AG04450 (cell line): ENCODE measurements around the gene ARID3A. TPM values are rescaled to one million over a fixed set of nuclear protein-coding genes. Genes with fewer than 3 reads are reported as not detected.

ENCODE experiments used
- CTCF ChIA-PET: fragments of 300-600, 350-600 bp; formaldehyde crosslinking; extraction: SDS; loops from one replicate; lab custom pipeline; 2022; ENCODE audit warnings: antibody characterized with exemption, inconsistent platforms; lab: Charles Lee
- POLR2A ChIA-PET: fragments of 350-600 bp; formaldehyde crosslinking; extraction: SDS; loops from one replicate; lab custom pipeline; 2021; ENCODE audit warnings: antibody characterized with exemption, inconsistent platforms; lab: Yijun Ruan, JAX
- DNase-seq: peaks from one replicate; pipeline ENCODE4 v3.0.0-alpha.2; 2011; ENCODE audit warnings: low read depth, low spot score
- H3K27ac ChIP-seq: one replicate; pipeline ENCODE4 v1.5.1; 2012; ENCODE audit warnings: low read depth, low read length, control low read depth
- H3K27me3 ChIP-seq: one replicate; pipeline ENCODE4 v1.6.0; 2012; ENCODE audit warnings: low read length; ENCODE audit not compliant: control insufficient read depth, insufficient read depth
- H3K4me3 ChIP-seq: 2 replicates; pipeline ENCODE4 v1.5.1; 2011; ENCODE audit warnings: mild to moderate bottlenecking, low read depth, low read length, control low read depth
- H3K9me3 ChIP-seq: 2 replicates; pipeline ENCODE4 v1.5.1; 2012; ENCODE audit warnings: low read length; ENCODE audit not compliant: control insufficient read depth, insufficient read depth
- polyA plus RNA-seq: library from polyadenylated mRNA; depleted of rRNA; stranded (reverse); fragments of >200 nt; gene quantifications from 2 replicates; pipeline ENCODE4 v1.2.3, GENCODE V29; 2011
- TF ChIP-seq, protein P1 (sequence below): IDR thresholded peaks from 2 replicates; pipeline ENCODE4 v1.5.1; 2011; ENCODE audit warnings: low read depth, low read length, control low read depth, inconsistent platforms

The ARID3A gene
- polyA plus RNA-seq, 1 experiment: 7.6 TPM

DNA sequence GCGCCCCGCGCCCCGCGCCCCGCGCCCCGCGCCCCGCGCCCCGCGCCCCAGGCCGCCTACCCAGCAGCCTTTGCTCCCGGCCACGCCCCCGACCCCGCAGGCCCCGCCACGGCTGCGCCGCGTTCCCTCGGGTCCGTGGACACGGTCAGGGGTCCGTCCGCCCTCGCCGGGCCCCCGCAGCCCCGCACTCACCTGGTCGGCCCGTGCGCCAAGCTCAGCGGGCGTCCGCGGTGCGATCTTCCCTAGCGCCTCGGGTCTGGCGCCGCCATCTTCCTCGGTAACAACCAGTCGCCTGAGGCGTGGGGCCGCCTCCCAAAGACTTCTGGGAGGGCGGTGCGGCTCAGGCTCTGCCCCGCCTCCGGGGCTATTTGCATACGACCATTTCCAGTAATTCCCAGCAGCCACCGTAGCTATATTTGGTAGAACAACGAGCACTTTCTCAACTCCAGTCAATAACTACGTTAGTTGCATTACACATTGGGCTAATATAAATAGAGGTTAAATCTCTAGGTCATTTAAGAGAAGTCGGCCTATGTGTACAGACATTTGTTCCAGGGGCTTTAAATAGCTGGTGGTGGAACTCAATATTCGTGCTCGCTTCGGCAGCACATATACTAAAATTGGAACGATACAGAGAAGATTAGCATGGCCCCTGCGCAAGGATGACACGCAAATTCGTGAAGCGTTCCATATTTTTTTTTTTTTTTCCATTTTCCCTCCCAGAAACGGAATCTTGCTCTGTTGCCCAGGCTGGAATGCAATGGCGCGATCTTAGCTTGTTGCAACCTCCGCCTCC is 32.7 kb upstream of the ARID3A start, which contains the start of the genes MED16 and RNU6-9:
Gene MED16 (minus strand): TSS at position 294 of the 796 bp plus-strand sequence. CDS start 2,056 bp downstream, outside the sequence.
Gene RNU6-9 (plus strand): TSS at position 591 of the 796 bp plus-strand sequence.
- TF ChIP-seq, protein P1, sequence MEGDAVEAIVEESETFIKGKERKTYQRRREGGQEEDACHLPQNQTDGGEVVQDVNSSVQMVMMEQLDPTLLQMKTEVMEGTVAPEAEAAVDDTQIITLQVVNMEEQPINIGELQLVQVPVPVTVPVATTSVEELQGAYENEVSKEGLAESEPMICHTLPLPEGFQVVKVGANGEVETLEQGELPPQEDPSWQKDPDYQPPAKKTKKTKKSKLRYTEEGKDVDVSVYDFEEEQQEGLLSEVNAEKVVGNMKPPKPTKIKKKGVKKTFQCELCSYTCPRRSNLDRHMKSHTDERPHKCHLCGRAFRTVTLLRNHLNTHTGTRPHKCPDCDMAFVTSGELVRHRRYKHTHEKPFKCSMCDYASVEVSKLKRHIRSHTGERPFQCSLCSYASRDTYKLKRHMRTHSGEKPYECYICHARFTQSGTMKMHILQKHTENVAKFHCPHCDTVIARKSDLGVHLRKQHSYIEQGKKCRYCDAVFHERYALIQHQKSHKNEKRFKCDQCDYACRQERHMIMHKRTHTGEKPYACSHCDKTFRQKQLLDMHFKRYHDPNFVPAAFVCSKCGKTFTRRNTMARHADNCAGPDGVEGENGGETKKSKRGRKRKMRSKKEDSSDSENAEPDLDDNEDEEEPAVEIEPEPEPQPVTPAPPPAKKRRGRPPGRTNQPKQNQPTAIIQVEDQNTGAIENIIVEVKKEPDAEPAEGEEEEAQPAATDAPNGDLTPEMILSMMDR: no peak
- peak within 1 kb of the TSS; percentile 82 for H3K4me3 ChIP-seq
- H3K27me3 ChIP-seq: no peaks in the 10 kb centered on the region
- ChIA-PET CTCF (no interaction called here), POLR2A (interaction anchor here (0.5 to 1.2 kb wide), 8 partner anchors 12 to 159 kb away, joined by 3 to 6 read pairs (median 3); partner anchors contain the start of gene WDR18)
- H3K9me3 ChIP-seq: no peaks in the 10 kb centered on the region; the same call in 1 of the 2 replicates
- DNase-seq: peak; percentile 85
- peak within 1 kb of the TSS; percentile 54 for H3K27ac ChIP-seq

DNA sequence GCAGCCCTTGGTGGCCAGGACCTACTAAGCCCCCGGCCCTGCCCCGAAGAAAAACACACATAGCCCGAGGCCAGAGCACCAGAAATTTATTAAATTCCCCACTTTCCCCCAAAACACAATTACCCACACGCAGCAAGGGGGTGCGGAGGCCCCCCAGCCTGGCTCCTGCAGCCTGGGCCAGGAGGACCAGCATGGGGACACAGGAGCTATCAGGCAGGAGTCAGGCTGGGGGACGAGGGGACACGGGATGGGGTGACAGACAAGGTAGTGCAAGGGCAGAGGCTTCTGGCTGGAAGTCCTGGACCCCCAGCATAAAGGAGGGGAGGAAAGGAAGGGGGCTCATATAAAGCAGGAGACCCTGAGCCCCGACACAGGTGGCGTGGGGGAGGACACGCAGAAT is 29.4 kb upstream of the ARID3A start:
- no peaks in the 10 kb centered on the region; the same call in 1 of the 2 replicates for H3K9me3 ChIP-seq
- no peaks in the 10 kb centered on the region for H3K27me3 ChIP-seq
- DNase-seq: no peak
- POLR2A ChIA-PET: no interaction called here
- H3K4me3 ChIP-seq: no peak overlapping the region
- H3K27ac ChIP-seq: no peak overlapping the region
- TF ChIP-seq, protein P1: no peak
- CTCF ChIA-PET: no interaction called here

DNA sequence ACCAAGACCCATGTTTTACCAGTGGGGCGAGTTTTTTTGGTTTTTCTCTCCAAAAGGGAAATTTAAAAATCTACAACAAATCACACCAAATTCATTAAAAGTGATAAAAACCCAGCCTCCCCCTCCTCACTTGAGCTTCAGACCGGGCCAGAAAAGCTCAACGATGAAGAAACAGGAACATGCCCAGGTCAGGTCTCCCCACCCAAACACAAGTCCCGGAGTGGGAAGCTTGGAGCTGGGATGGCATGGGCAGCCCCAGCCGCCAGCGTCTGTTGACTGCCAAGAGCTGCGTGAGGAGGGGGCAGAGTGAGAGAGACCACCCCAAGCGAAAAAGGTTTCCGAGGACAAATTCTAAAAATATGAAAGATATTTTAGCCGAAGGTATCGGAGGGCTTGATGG is 28.8 kb upstream of the ARID3A start:
- H3K27me3 ChIP-seq: no peaks in the 10 kb centered on the region
- H3K27ac ChIP-seq: no peak overlapping the region
- POLR2A ChIA-PET: no interaction called here
- no peak for DNase-seq
- CTCF ChIA-PET: no interaction called here
- H3K9me3 ChIP-seq: no peaks in the 10 kb centered on the region; the same call in 1 of the 2 replicates
- TF ChIP-seq, protein P1: no peak
- H3K4me3 ChIP-seq: no peak overlapping the region

DNA sequence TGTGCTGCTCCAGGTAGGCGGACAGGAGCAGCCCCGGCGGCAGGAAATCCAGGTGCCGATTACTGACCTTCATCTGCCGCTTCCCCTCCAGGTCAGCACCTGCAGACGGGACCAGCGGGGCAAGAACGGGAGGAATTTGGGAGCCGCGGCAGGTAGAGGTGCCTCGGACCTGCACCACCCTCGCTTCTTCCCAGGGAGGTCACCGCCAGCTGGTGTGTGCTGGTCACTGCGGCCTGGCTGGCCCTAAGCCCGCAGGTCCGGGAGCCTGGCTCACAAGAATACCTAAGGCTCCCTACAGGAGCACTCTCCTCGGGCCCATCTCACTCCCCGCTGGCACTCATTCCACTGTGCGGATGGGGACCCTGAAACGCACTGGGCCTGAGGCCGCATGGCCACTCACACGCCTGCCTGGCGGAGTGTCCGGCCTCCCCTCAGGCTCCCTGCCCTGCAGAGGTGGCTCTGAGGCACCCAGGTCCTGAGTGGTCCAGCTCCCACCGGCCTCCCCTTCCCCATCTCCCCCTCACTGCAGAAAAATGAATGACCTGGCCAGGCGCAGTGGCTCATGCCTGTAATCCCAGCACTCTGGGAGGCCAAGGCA is 28.3 kb upstream of the ARID3A start:
- ChIA-PET POLR2A (no interaction called here), CTCF (no interaction called here)
- H3K9me3 ChIP-seq: no peaks in the 10 kb centered on the region; the same call in 1 of the 2 replicates
- H3K27ac ChIP-seq: no peak overlapping the region
- TF ChIP-seq, protein P1: no peak
- no peak overlapping the region for H3K4me3 ChIP-seq
- DNase-seq: no peak
- no peaks in the 10 kb centered on the region for H3K27me3 ChIP-seq

DNA sequence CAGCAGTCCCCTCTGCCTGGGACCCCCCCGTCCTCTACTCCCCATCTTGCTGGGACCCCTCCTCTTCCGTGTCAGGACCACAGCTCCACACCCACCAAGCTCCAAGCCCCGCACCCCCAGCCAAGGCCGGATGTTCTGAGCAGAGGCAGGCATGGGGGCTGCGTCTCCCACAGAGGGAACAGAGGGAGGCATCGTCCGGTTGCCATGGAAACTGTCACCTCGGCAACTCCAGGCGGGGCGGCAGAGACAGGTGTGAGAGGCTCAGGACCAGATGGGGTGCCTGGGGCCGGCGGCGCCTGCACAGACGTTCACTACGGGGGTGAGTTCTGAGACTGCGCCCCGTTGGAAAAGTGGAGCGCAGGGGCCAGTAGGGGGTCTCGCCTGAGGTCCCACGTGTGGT is 27.2 kb upstream of the ARID3A start:
- Histone ChIP-seq H3K4me3 (no peak overlapping the region), H3K27me3 (no peaks in the 10 kb centered on the region), H3K27ac (no peak overlapping the region), H3K9me3 (no peaks in the 10 kb centered on the region; the same call in 1 of the 2 replicates)
- ChIA-PET POLR2A (no interaction called here), CTCF (interaction anchor here (0.6 kb wide), 1 partner anchor 145 kb away, joined by 5 read pairs; no protein-coding TSS in a partner anchor)
- no peak for DNase-seq
- TF ChIP-seq, protein P1: no peak
